ENCODE measurements around the gene HOXD10.

HOXD10 gene

DNA sequence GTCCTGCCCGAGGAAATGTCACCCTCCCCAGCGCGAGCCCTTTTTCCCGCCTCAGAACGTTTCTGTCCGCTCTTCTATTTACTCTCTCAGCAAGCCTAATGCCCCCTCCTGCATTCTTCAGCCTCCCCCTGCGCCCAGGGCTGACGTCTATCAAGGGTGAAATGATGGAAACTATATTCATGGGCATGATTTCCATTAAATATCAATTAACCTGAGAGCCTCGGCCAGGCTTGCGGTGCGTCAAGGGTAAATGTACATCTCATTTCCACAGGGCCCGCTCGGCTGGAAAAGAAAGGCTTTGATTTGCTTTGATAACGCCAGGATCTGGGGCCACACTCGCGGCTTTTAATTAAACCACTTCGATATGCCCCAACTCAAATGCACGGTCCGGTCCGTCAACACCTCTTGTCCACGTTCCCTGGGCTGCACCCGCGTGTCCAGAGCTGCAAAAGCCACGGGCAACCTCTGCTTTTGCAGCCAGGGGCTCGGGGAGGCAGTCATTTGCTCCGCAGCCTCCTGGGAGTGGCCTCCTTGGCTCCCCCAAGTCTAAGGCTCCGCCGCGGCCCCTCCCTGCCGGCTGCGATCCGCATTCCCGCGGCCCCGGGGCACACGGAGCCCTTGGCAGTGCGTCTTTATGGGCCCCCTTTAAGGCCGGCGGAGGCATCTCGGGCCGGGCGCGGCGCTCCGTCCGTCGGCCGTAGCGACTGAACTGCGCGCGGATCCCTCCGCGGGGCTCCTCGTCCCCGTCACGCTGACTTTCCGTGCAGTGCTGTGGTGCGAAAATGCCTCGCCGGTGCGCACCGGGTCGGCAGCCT lies 12.6 kb downstream of the HOXD10 start, which contains the start of gene HOXD8:
Gene HOXD8, plus strand, starts transcription at position 724 of the 815 bp plus-strand sequence. CDS start 662 bp downstream, outside the sequence.
- no peak within 1 kb of the TSS for H3K4me3 ChIP-seq (replicated peaks; ENCODE audit: low read depth, low read length)

DNA sequence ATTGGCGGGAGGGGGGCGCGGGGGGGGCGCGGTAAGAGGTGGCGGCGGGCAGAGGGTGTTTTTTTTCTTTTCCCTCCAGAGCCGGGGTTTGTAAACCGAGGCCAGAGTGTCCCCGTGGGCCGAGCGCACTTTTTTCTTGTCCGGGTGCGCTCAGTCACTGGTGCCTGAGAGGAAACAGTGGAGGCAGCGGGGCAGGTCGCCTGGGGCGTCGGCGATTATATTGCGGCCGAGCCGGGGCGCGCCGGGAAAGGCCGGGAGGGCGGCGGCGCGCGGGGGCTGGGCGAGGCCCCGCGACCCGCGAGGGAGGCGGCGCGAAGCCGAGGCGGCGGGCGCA lies 13.2 kb downstream of the HOXD10 start:
- Histone ChIP-seq H3K4me3 (replicated peaks; ENCODE audit: low read depth, low read length) (no peak overlapping the region), H3K27me3 (replicated peaks; ENCODE audit: control insufficient read depth, insufficient read depth, low read length) (no peaks in the 10 kb centered on the region; the same call in 1 of the 2 replicates), H3K36me3 (ENCODE audit: control insufficient read depth, insufficient read depth, low read length) (no peaks in the 10 kb centered on the region)
- DNase-seq (ENCODE audit: extremely low read depth, insufficient read length): no peak
- TF ChIP-seq, protein P1, sequence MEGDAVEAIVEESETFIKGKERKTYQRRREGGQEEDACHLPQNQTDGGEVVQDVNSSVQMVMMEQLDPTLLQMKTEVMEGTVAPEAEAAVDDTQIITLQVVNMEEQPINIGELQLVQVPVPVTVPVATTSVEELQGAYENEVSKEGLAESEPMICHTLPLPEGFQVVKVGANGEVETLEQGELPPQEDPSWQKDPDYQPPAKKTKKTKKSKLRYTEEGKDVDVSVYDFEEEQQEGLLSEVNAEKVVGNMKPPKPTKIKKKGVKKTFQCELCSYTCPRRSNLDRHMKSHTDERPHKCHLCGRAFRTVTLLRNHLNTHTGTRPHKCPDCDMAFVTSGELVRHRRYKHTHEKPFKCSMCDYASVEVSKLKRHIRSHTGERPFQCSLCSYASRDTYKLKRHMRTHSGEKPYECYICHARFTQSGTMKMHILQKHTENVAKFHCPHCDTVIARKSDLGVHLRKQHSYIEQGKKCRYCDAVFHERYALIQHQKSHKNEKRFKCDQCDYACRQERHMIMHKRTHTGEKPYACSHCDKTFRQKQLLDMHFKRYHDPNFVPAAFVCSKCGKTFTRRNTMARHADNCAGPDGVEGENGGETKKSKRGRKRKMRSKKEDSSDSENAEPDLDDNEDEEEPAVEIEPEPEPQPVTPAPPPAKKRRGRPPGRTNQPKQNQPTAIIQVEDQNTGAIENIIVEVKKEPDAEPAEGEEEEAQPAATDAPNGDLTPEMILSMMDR (IDR thresholded peaks at IDR 0.05; ENCODE audit: insufficient read depth, low read length, poor library complexity, severe bottlenecking): no peak

More for the DNA sequence above, 12.6 kb downstream of the HOXD10 start, which contains the start of gene HOXD8:
- peaks cover 1% of the 10 kb centered on the region; the same call in 1 of the 2 replicates for H3K27me3 ChIP-seq (replicated peaks; ENCODE audit: control insufficient read depth, insufficient read depth, low read length)
- no peaks in the 10 kb centered on the region for H3K36me3 ChIP-seq (ENCODE audit: control insufficient read depth, insufficient read depth, low read length)
- TF ChIP-seq, protein P1 (IDR thresholded peaks at IDR 0.05; ENCODE audit: insufficient read depth, low read length, poor library complexity, severe bottlenecking): no peak
- DNase-seq (ENCODE audit: extremely low read depth, insufficient read length): no peak

DNA sequence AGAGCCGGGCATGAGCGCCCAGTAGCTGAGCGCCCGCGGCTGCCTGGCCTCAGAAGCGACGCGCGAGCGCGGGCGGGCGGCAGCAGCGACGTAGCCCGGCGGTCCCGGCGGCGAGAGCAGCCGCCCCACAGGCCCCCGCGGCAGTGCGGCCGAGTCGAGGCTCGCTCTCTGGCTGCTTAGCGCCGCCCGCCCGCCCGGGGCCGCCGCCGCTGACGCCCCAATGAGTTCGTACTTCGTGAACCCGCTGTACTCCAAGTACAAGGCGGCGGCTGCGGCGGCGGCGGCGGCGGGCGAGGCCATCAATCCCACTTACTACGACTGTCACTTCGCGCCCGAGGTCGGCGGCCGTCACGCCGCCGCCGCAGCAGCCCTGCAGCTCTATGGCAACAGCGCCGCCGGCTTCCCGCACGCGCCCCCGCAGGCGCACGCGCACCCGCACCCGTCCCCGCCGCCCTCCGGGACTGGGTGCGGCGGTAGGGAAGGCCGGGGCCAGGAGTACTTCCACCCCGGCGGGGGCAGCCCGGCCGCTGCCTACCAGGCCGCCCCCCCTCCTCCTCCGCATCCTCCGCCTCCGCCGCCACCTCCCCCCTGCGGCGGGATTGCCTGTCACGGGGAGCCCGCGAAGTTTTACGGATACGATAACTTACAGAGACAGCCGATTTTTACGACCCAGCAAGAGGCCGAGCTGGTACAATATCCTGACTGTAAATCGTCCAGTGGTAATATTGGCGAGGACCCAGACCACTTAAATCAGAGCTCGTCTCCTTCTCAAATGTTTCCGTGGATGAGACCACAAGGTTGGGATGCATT lies 13.8 kb downstream of the HOXD10 start:
- Histone ChIP-seq H3K36me3 (ENCODE audit: control insufficient read depth, insufficient read depth, low read length) (no peaks in the 10 kb centered on the region), H3K27me3 (replicated peaks; ENCODE audit: control insufficient read depth, insufficient read depth, low read length) (no peaks in the 10 kb centered on the region), H3K4me3 (replicated peaks; ENCODE audit: low read depth, low read length) (no peak overlapping the region)
- TF ChIP-seq, protein P1 (IDR thresholded peaks at IDR 0.05; ENCODE audit: insufficient read depth, low read length, poor library complexity, severe bottlenecking): no peak
- DNase-seq (ENCODE audit: extremely low read depth, insufficient read length): no peak

DNA sequence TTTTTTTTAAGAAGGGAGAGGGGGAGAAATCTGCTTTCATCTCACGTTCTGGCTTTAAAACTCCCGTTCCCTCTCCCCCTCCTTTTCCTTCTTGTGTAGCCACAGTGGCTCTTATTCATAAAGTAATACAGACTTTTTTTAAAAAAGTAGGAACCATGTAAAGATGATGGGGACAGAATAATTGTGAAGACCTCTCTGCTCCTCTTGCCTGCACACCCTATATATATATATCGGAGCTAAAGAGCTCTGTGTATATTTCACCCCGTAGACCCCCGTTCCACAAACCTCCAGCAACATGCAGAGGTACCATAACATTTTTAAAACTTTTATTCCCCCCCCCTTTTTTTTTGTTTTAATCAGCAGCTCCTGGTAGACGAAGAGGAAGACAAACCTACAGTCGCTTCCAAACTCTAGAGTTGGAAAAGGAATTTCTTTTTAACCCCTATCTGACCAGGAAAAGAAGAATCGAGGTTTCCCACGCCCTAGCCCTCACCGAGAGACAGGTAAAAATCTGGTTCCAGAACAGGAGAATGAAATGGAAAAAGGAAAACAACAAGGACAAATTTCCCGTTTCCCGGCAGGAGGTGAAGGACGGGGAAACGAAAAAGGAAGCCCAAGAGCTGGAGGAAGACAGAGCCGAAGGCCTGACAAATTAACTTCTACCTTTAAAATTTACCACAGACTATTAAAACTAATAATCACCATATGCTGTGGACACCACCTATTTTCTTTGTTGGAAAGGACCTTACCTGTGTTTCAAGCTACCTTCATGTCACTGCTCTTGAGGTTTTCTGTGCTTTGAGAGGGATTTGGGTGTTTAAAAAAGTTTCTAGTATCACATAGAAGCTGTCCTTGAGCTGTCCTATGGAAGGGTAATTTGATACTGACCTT lies 14.6 kb downstream of the HOXD10 start:
- TF ChIP-seq, protein P1 (IDR thresholded peaks at IDR 0.05; ENCODE audit: insufficient read depth, low read length, poor library complexity, severe bottlenecking): no peak
- no peak for DNase-seq (ENCODE audit: extremely low read depth, insufficient read length)
- Histone ChIP-seq H3K4me3 (replicated peaks; ENCODE audit: low read depth, low read length) (no peak overlapping the region), H3K36me3 (ENCODE audit: control insufficient read depth, insufficient read depth, low read length) (no peaks in the 10 kb centered on the region), H3K27me3 (replicated peaks; ENCODE audit: control insufficient read depth, insufficient read depth, low read length) (no peaks in the 10 kb centered on the region)

DNA sequence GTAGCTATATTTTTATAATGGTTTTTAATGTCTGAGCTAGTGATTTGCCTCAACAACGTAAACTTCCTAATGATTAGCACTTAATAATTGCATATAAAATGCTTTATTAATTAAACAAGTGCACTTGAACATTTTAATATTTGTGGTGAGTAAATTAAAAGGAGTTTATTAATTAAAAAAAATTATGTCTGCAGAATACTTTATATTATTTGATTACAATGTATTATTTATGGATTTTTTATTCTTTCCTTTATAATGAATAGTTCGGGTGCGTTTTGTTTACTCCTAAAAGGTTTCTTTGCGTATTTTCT lies 15.2 kb downstream of the HOXD10 start:
- Histone ChIP-seq H3K36me3 (ENCODE audit: control insufficient read depth, insufficient read depth, low read length) (no peaks in the 10 kb centered on the region), H3K27me3 (replicated peaks; ENCODE audit: control insufficient read depth, insufficient read depth, low read length) (no peaks in the 10 kb centered on the region), H3K4me3 (replicated peaks; ENCODE audit: low read depth, low read length) (0 out of 2 replicates have a peak overlapping the region, but pooled peaks have one; percentile 47)
- TF ChIP-seq, protein P1 (IDR thresholded peaks at IDR 0.05; ENCODE audit: insufficient read depth, low read length, poor library complexity, severe bottlenecking): no peak
- DNase-seq (ENCODE audit: extremely low read depth, insufficient read length): no peak

Measured in GM06990 (cell line).